GM21528 (cell line): ENCODE results near the gene MIGA2.
A peak's percentile ranks its signal among the peaks of the same experiment; 100 is the strongest.
"Not testable (repeated sequence)": the region's sequence is repeated elsewhere in the genome, so short reads cannot be mapped to it uniquely, and the experiment has no call there.

ENCODE experiments used
- ATAC-seq: cut with Tn5 transposase; IDR thresholded peaks from one replicate; pipeline ENCODE4 v1.9.1; 2021; ENCODE audit warnings: mild to moderate bottlenecking, moderate library complexity; ENCODE audit not compliant: unreplicated experiment, low FRiP score

Gene MIGA2, protein sequence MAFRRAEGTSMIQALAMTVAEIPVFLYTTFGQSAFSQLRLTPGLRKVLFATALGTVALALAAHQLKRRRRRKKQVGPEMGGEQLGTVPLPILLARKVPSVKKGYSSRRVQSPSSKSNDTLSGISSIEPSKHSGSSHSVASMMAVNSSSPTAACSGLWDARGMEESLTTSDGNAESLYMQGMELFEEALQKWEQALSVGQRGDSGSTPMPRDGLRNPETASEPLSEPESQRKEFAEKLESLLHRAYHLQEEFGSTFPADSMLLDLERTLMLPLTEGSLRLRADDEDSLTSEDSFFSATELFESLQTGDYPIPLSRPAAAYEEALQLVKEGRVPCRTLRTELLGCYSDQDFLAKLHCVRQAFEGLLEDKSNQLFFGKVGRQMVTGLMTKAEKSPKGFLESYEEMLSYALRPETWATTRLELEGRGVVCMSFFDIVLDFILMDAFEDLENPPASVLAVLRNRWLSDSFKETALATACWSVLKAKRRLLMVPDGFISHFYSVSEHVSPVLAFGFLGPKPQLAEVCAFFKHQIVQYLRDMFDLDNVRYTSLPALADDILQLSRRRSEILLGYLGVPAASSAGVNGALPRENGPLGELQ

DNA sequence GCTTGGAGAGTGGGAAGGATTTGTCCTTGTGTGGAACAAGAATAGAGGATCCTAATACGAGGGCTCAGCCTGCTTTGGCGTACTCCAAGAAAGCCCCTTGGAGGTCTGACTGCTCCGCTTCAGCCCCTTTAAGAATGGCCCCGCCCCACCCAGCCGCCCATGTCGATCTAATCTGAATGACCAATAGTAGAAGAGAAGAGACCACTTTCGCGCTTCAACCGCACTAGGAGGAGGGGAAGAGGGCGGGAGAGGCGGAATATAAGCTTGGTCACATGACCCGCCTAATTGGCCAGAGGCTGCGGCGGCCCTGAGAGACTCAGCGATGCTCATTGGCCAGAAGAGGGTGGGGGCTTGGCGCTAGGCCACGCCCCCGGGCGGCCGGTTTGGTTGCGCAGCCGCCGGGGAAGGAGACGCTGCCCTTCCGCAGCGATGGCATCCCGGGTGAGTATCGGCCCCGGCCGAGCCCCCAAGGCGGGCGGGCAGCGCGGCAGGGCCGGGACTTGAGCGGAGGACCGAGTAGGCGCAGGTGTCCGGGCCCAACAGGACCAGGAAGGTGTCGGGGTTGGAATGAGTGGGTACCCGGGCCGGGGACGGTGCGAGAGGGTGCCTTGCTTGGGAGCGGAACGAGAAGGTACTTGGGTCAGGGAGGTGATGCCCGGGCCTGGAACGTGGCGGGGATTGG is at the start of gene MIGA2:
Gene MIGA2, plus strand, starts transcription at position 386 of the 682 bp plus-strand sequence. CDS start 3,969 bp downstream, outside the sequence.
- ATAC-seq = peak; percentile 93

DNA sequence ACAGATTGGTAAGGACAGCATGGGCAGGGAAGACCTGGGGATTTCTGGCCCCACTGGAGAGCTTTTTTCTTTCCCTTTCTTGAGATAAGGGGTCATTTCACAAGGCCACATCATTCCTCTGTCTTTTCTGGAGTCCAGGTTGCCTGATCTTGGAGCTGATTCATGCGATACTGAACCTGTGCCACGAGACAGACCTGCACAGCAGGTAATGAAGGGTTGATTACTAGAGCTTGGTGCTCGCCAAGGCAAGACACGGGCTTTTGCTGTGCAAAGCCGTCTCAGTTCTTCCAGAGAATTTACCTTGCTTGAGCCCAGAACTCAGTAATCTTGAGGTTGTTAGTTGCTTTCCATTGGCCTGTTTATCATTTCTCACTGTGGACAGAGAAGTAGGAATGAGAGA is 49.8 kb upstream of the MIGA2 start:
- ATAC-seq = no peak

DNA sequence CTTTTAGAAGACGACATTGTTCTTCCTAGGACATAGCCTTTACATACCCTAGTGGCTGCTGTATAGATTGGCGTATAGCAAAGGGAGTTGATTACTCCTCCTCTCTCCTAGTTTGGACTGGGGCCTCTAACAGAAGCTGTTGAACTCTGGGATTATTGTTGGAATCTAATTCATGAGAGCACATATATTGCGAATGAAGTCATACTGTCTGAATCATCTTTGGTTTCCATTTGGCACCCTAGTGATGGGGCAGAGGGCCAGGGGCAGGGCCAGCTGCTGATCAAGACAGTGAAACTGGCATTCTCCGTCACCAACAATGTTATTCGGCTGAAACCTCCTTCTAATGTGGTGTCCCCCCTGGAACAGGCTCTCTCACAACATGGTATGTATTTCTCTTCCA is 48.6 kb upstream of the MIGA2 start:
- no peak for ATAC-seq

DNA sequence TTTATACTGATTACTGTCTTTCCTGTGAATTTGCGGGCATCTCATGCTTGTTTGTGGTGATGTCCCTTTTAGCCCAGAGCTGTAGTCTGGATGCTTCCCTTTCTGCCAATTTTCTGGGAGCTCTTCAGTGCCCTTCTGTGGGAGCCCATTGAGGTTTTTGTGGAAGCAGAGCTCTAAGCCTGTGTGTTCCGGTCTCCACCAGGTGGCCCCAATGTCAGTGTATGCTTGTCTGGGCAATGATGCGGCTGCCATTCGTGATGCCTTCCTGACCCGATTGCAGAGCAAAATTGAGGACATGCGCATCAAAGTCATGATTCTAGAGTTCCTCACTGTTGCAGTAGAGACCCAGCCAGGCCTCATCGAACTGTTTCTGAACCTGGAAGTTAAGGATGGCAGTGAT is 43.4 kb upstream of the MIGA2 start:
- no peak for ATAC-seq

DNA sequence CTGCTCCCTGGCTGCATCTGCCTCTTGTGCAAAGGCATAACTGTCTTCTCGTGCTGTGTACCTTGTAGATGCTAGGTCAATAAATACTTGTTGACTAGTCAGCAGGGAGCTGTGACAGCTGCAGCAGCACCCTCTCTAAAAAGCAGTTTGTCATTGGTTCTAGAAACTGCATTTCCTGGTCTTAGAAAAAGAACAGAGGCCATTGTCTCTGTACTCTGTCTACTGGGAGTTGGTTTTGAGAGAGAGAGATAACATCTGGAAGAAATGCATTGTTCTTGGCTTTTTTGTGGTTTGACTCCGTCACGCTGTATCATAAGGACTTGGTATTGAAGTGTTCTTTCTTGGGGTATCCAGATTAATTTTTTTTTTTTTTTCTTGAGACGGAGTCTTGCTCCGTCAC is 40.6 kb upstream of the MIGA2 start:
- ATAC-seq = no peak

DNA sequence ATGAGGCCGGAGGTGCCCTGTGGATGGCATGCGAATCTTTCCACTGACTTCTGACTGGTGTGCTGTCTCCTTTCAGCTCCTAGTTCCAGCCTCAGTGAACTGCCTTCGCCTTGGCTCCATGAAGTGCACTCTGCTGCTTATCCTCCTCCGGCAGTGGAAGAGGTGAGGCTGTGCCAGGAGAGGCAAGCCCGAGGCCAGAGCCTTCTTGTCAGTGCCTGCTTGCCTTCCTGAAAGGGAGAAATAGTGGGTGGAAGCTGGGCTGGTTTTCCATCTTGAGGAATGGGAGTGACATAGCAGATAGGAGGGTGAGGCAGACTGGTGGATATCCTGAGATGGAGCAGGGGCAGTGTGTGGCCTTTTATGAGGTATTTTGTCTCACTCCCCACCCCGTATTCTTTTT is 38.0 kb upstream of the MIGA2 start:
- ATAC-seq = no peak

DNA sequence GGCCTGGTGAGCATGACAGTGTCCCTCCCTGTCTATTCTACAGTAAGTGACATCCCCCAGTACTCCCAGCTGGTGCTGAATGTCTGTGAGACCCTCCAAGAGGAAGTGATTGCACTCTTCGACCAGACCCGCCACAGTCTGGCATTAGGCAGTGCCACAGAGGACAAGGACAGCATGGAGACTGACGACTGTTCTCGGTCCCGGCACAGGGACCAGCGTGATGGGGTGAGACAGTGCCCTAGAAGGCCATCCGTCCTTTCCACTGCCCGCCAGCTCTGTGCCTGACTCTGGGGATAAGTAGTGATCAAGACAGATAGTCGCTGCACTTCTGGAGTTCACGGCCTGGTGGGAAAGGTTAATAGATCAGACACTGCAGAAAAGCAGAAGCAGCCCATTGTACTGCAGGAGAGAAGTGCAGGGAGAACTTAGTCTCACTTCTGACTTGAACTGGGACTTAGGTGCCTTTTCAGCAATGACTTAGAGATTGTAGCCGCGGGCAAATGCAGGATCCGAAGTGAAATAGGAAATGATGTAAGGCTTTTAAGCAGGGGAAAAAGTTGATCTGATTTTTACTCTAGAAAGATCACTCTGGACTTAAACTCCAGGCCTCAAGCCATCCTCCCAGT is 36.7 kb upstream of the MIGA2 start:
- no peak for ATAC-seq

DNA sequence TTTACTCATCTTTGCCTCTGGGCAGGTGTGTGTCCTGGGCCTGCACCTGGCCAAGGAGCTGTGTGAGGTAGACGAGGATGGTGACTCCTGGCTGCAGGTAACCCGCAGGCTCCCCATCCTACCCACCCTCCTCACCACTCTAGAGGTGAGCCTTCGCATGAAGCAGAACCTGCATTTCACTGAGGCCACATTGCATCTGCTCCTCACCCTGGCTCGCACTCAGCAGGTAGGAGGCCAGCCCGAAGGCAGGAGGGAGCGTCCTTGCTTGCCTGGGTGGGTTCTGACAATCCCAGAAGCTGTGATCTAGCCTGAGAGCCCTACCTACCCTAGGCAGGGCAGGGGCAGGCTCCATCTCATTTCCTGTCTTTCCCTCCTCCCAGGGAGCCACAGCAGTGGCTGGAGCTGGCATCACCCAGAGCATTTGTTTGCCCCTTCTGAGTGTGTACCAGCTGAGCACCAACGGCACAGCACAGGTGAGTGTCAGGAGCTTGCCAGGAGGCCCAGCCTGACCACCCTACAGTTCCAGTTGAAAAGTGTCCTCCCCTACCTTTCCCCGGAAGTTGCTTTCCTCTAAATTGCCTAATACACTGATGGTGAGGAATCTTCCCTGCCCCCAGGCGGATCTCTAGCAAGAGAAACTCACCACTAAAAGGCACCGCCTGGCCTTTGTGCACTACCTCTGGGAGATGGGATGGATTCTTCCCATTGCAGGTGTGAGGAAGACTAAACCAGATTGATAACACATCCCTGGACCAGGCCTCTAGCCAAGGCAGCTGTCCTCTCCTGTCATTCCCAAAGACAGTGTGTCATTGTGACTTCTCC is 34.7 kb upstream of the MIGA2 start:
- ATAC-seq = no peak

DNA sequence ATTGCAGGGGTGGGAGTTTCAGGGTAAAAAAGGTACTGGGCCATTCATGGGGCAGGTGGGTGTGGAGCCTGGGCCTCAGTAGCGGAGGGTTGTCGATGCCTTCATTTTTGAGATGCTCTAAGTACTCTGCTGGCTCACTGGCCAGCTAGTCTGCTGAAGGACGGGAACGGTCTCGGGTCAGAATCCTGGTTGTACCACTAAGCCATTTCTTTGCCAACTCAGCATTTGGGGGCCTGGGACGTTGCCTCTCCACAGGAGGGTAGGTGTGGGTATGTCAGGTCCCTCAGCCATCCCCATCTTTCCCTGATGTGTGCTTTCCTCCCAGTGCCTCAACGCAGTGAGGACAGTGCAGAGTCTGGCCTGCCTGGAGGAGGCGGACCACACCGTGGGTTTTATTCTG is 33.4 kb upstream of the MIGA2 start:
- no peak for ATAC-seq

DNA sequence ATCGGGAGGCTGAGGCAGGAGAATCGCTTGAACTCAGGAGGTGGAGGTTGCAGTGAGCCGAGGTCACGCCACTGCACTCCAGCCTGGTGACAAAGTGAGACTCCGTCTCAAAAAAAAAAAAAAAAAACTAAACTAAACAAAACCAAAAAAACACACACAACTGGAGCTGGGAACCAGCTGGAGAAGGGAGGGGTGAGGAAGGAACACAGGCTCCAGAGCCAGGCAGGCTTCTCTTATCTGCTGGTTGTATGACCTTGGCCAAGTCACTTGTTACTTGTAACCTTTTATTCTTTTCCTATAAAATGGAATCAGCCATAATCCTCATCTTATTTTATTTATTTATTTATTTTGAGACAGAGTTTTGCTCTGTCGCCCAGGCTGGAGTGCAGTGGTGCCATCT is 32.3 kb upstream of the MIGA2 start:
- not testable (repeated sequence) for ATAC-seq

DNA sequence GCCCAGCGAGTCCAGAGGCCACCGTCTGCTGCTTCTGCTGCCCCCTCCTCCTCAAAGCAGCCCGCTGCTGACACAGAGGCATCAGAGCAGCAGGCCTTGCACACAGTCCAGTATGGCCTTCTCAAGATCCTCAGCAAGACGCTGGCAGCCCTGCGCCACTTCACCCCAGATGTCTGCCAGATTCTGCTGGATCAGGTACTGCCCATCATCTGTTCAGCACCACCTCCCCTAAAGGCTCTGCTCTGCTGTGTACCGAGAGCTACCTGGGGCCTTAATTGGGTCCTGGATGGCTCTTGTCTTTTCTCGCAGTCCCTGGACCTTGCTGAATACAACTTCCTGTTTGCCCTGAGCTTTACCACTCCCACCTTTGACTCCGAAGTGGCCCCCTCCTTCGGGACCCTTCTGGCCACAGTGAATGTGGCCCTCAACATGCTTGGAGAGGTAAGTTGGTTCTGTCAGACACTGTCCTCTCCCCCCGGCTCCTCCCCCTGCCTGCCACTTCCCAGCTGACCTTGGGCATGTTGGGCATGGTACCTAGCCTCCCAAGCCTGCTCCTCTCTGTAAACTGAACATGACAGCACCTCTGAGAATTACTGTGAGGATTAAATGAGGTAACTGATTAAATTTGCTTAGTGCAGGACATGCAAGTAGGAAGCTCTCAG is 31.0 kb upstream of the MIGA2 start:
- no peak for ATAC-seq

DNA sequence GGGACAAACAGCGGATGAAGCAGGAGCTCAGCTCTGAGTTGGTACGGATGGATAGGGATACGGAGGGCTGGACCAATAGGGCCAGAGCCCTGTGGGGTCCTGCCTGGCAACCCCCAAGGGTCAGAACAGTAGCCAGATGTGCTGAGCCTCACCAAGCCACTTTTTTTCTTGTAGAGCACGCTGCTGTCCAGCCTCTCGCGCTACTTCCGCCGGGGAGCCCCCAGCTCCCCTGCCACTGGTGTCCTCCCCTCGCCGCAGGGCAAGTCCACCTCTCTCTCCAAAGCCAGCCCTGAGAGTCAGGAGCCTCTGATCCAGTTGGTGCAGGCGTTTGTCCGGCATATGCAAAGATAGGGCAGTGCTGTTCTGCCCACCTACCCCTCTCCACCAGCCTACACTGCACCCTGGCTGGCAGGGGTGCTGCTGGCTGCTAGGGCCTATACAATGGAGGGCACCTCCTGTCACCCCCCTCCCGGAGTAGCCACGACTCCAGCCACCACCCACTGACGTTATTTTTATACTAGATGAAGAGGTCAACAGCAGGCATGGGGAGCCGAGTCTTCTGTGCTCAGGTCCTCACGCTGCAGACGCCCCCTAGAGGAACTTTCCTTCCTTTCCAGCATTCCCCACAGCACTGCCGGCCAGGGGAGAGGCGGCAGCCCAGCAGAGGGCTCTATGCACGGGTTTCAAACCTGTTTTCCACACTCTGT is 29.9 kb upstream of the MIGA2 start:
- no peak for ATAC-seq

DNA sequence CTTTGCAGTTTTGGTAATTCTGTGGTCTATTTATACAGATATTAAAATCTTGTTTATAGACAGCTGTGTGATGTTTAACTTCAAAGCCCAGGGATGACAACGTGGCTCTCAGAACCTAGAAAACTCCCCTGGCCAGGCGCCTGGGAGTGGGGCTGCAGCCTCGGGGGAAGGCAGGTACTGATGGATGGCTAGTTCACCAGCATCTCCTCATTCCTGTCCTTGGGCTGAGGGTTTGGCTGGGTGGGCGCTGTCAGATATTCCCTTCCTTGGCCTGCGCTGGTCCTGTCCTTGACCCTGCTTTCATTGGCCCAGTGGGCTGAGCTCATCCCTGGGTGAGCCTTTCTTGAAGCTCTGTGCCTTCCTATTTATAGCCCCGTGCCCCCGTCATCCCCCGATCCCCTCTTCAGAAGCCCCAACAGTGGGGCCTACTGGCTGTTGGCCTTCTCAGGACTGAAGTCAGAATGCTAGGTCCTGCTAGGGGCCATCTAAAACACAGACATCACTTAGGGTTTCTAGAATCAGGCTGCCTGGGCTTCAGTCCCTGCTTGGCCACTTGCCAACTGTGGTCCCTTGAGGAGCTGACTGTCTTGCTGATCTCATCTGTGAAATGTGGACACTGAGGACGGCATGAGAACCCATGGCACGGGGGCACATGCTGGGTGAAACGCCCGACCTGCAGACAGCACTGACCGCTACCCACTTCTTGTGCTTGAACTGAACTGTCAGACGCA is 29.2 kb upstream of the MIGA2 start:
- no peak for ATAC-seq

DNA sequence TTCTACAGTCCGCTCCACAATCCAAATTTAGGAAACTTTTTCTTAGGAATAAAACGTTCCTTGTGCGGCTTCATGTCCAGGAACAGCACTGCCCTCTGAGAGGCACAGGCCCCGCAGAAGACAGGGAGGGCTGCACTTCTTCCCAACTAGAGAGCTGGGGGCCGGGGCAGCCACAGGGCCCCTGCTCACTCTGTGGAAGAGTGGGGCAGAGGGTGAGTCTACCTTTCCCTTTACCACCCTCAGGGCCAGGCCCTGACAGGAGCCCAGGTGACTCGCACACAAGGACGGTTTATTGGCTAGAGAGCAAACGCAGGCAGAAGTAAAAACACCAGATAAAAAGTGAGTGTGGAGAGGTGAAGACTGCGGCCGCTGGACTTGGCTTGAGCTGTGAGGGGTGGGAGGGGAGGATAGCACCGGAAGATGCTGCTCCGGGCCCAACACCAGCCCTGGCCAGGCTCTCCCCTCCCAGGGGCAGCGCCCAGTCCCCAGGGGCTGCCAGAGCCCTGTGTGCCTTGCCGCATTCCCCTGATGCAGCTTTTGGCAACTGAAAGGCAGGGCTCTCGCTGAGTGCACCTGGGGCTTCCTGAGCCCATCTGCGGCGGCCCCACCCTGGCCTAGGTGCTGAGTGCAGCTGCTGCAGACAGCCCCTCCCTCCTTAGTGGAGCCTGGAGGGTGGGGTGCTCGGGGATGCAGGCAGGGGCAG is 28.5 kb upstream of the MIGA2 start:
- ATAC-seq = no peak

DNA sequence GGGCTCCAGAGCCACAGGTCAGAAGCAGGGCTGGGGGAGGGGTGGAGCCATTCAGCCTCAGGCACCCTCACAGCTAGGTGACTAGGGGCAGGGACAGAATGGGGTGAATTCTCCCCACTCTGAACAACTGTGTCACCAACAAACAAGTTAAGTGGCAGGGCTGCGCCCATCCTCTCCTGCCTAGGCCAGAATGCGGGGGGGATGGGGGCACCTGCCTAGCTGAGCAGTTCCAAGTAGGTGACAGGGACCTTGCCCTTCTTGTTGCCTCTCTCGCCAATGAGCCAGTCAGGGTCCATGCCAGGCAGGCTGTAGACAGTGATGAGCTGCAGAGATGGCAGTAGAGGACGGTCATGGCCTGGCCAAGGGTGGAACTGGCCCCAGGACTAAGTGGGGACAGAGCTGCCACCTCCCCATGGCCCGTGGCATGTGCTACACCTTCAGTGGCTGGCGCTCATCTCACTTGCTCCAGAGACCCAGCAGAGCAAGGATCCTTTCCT is 27.9 kb upstream of the MIGA2 start:
- ATAC-seq = no peak

DNA sequence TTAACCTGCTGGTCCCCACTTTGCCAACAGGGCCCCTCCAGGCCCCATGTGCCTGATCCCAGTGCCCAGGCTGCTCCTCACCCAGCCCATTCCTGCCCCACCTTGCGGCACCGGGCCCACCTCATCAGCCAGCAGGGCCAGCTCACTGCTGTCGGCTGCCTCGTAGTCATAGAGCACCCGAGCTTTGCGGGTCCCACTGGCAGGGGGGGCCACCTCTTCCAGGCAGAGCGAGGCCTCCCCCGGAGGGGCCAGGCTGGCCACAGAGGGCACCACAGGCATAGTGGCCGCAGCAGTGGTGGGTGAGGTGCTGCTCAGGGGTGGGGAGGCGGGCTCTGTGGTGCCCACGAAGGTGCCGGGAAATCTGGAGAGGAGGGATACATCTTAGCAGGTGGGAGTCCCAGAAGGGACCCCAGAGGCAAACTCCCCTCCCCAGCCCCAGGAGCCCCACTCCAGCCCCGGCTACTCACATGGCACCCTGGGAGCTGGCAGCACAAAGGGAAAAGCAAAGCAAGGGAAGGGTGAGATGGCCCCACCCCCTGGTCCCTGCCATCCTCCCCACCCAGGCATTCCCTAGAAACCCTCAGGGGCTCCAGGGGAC is 27.3 kb upstream of the MIGA2 start:
- ATAC-seq = no peak

DNA sequence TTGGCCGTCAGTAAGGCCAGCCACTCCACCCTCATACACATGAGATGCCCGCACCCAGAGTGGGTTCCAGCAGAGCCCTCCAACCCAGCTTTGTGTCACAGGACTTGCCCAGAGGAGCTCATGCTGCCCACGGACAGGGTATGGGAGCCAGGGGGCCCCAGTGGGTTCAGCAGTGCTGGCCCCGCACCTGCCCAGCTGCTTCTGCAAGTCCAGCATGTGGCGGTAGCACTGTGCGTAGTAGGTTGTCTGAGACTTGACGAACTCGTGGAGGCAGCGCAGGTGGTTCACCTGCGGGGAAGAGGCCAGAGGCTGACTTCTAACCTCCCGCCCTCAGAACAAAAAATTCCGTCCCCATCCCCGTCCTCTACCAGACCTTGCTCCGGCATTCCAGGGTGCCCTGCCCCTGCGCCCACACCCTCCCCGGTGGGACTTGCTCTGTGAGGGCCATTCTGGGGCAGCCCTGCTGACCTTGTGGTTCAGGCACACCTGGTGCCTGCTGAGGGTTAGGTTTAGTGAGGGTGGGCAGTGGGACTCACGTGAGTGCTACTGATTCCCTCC is 26.8 kb upstream of the MIGA2 start:
- ATAC-seq = no peak
